ENCODE data around the gene RAPGEF3. TPM values are rescaled to one million over a fixed set of nuclear protein-coding genes. Genes with fewer than 3 reads are reported as not detected.

Gene RAPGEF3
- total RNA-seq, 1 experiment from 2014 or later, result 6.1 TPM

DNA sequence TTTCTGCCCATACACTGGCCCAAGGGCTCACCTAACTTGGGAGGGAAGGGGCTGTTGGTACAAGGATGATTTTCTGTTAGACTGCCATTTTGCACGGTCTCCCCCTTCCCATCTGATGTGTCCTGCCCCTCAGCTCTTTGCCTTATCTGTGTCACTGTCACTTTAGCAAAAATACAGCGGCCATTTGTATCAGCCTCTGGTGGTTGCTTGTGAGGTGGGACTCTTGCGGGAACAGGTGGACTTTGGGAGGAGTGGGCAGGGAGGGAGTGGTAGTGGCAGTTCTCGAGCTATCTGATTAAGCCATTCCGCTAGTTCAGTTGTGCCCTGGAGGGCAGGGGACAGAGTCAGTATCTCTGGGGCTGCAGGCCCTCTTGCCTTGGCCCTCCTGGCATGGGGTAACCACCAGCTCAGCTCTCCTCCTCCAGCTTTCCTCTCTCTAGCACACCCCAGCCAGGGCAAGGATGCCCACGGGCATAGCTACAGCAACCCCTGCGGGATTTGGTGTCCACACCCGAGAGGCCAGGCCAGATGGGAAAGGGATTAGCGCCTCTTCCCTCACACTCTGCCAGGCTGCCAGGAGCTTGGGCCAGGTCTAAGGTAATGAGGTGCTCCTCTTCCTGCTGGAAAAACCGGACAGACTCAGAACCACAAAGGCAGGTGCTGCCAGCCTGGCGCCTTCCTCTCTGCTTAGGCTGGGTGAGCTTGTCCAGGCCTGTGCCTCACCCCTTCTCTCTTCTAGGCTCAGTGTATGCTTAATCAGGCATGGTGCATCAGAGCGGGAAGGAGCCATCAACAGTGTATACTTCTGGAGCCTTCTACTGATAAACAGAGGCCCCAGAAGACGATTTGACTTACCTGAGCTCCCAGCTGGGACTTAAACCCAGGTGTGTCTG, 23.0 kb upstream of the RAPGEF3 start:
- H3K36me3 ChIP-seq, result peaks cover 37% of the 10 kb centered on the region
- no peak overlapping the region for H3K4me3 ChIP-seq
- no peak for DNase-seq

DNA sequence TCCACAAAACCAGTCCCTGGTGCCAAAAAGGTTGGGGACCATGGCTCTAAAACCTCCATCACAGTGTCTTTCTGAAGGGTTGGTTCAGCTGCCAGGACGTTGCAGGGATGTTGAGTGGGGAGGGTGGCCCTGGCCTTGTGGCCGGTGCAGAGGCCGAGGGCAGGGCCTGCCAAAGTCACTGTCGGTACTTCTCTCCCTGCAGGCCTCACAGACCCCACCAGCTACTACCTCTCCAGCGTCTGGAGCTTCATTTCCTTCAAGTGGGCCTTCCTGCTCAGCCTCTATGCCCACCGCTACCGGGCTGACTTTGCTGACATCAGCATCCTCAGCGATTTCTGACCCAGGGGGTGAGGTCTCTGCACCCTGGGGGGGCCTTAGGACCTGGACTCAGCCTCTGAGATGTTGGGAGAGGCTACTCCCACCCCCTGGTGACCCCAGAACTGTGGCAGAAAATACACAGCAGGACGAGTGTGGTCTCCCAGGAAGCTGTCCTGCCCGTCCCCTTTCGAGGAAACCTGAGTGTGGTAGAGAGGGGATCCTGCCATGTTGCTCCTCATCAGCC, 21.3 kb upstream of the RAPGEF3 start:
- H3K27me3 ChIP-seq, result no peaks in the 10 kb centered on the region
- no peak for DNase-seq
- no peaks in the 10 kb centered on the region for H3K9me3 ChIP-seq

More for the DNA sequence above, 23.0 kb upstream of the RAPGEF3 start:
- no peaks in the 10 kb centered on the region for H3K9me3 ChIP-seq
- no peaks in the 10 kb centered on the region for H3K27me3 ChIP-seq

DNA sequence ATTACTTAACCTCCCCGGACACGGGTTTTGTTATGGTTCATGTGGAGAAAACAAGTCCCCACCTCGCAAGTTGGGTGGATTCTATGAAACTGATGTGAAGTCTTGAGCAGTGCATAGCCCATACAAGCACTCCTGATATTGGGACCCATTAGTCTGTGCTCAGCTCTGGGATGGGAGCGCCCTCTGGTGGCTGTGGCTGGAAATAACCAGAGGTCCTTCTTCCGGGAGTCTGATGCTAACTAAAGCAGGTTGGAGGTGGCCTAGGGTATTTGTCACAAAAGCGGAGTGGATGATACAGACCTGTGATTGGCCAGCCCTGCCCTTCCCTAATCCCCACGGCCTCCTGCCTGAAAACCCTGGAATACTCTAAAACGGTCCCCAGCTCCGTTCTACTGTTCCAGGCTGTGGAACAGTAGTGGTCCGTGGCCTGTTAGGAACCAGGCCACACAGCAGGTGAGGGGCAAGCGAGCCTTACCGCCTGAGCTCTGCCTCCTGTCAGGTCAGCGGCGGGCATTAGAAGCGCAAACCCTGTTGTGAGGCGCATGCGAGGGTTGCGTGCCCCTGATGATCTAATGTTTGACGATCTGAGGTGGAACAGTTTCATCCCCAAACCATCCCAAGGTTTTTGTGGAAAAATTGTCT, 20.7 kb upstream of the RAPGEF3 start:
- Histone ChIP-seq H3K4me3 (no peak overlapping the region), H3K27me3 (no peaks in the 10 kb centered on the region), H3K36me3 (peaks cover 14% of the 10 kb centered on the region), H3K9me3 (no peaks in the 10 kb centered on the region)
- peak; percentile 67 for DNase-seq

More for the DNA sequence above, 21.3 kb upstream of the RAPGEF3 start:
- H3K36me3 ChIP-seq, result peaks cover 20% of the 10 kb centered on the region
- no peak overlapping the region for H3K4me3 ChIP-seq

DNA sequence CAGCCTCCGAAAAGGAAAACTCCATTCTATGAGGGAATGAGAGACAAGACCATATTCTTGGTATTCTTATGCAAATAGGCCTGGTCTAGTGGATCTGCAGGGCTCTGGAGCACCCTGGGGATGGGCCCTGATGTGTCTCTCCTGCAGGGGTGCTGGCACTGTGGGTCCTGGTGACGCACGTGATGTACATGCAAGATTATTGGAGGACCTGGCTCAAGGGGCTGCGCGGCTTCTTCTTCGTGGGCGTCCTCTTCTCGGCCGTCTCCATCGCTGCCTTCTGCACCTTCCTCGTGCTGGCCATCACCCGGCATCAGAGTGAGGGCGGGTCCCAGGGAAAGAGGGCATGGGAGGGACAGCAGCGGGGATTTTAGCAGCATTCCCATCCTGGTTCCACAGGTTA, 20.2 kb upstream of the RAPGEF3 start:
- Histone ChIP-seq H3K9me3 (no peaks in the 10 kb centered on the region), H3K4me3 (no peak overlapping the region), H3K36me3 (peaks cover 9% of the 10 kb centered on the region; the same call in 1 of the 2 replicates), H3K27me3 (no peaks in the 10 kb centered on the region)
- no peak for DNase-seq

DNA sequence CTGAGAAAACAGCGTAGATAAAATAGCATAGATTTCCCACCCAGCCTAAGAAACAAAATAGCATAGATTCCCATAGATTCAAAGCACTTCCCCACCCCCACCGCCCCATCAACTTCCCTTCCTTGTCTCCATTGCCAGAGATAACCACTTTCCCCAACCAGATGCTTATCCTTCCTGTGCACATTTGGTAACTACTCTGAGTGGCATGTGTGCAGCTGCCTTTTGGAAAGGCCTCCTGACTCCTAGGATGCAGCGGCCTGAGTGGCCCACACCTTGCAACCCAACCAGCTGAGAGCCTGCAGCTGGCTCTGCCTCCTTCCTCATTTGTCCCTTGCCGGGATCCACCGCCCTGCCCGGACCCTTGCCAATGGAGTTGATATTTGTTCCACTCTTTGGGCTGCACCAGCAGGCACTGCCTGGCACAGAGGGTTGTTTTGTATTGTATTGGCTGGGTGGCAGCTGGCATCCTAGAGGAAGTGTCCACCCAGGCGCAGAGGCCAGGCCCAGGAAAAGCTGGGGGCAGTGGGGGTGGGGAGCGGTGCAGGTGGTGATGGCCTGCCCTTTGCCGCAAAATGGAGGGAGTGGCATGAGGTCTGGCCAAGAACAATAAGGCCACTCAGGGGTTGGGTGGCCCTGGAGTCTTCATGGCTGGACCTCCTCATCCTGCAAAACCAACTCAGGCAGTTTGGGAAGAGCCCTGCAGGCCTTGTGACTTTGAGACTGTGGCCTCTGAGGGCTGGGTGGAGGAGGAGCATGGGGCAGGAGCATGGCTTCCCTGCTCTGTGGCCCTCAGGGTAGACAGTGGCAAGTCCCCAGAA, 19.3 kb upstream of the RAPGEF3 start:
- Histone ChIP-seq H3K9me3 (no peaks in the 10 kb centered on the region), H3K27me3 (no peaks in the 10 kb centered on the region), H3K36me3 (peaks cover 7% of the 10 kb centered on the region; the same call in 1 of the 2 replicates), H3K4me3 (no peak overlapping the region)
- no peak for DNase-seq

DNA sequence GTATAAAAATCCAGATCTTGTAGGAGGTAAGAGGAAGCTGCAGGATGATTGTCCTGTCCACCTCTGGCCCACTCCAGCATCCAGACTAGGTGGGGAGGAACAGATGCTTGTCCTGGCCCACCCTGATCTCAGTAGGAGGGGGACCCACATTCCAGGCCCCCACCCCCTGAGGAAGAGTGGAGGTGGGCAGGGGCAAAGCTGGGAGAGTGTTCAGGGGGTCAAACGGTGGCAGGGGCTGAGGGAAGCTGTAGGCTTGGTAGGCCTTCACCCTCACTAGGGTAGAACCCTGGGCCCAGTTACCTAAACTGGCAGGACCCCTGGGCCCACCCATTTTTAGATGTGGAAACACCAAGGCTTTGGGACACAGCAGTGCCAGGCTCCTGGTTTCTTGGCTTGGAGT, 18.5 kb upstream of the RAPGEF3 start:
- Histone ChIP-seq H3K4me3 (no peak overlapping the region), H3K9me3 (no peaks in the 10 kb centered on the region), H3K27me3 (no peaks in the 10 kb centered on the region), H3K36me3 (peaks cover under 1% of the 10 kb centered on the region; the same call in 1 of the 2 replicates)
- DNase-seq, result no peak

DNA sequence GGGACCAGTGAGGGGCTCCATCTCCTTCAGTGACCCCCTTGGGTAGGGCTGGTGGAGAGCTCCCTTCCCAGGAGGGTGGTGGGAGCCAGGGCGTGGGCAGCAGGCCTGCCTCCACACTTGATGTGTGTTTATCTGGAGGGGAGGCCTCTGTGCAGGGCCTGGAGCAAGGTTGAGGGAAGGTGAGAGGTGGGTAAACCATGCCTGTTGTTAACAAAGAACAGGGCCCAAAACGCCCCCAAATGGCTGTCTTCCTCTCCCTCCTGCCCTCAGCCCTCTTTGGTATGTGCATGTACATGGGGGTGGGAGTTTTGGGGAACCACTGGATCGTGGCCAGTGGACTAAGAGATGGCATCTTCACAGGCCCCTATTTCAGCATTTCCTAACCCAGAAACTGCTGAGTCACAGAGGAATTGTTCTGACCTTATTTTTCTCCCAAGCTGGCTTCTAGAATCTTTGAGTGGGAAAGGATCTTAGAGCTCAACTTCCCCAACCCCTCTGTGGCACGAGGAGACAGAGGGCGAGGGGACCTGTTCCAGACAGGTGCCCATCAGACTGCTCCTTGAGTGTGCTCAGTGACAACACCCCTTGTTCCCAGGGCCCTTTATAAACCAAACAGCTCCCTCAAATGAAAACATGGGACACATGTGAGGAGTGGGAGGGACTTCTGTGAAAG, 17.9 kb upstream of the RAPGEF3 start:
- no peak for DNase-seq
- Histone ChIP-seq H3K27me3 (no peaks in the 10 kb centered on the region), H3K4me3 (no peak overlapping the region), H3K9me3 (no peaks in the 10 kb centered on the region), H3K36me3 (no peaks in the 10 kb centered on the region; the same call in 1 of the 2 replicates)

DNA sequence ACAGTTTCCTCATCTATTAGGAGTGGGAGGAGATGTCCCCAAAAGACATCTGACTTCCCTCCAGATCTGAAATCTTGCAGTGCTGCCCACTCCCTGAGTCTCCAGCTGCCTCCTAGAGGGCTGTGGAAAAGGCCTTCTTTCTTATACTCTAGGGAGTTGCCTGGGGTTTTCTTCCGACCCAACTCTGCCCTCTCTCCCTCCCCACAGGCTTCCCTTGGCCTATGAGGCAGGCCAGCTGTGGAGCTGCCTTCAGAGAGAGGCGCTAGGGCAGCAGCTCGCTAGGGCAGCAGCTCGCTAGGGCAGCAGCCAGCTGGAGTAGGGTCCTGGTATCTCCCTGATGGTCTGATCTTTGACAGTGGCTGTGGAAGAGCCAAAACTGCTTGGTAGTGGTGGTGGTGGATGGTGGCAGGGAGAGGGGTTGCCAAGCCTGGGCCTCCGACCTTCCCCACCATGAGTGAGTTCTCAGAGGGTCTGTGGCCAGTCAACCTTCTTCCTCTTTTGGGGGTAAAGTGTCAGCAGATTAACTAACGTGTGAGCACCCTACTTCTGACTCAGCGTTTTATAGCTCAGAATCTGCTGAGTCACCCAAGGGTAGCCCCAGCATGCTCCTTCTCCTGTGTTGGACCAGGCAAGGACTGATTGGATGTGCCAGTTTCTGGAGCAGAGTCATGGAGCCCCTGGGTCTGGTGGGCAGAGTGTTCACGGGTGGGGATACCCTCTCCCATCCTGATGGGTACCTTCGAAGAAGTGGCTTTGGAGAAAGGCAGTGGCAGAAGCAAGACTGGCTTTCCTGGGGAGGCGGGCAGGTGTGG, 16.6 kb upstream of the RAPGEF3 start:
- Histone ChIP-seq H3K9me3 (no peaks in the 10 kb centered on the region), H3K36me3 (no peaks in the 10 kb centered on the region; the same call in 1 of the 2 replicates), H3K4me3 (no peak overlapping the region), H3K27me3 (no peaks in the 10 kb centered on the region)
- peak; percentile 40 for DNase-seq

DNA sequence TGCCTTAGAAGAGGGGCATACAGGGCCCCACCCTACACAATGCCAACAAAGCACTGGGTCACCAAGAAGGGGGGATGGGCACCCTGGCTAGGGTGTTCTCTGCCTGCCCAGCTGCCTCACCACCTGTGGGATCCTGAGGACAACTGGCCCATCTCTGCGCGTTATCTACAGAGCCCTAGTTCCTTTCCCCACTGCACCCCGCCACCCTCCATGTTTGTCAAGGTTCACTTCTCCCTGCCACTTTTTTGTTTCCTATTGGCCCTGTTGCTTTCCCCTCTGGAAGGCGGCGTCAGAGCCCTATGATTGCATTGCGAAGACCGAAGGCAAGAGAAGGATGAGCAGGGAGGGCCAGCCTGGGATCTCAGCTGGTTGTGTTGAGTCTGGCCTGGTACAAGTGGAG, 16.0 kb upstream of the RAPGEF3 start:
- no peak for DNase-seq
- Histone ChIP-seq H3K9me3 (no peaks in the 10 kb centered on the region), H3K36me3 (no peaks in the 10 kb centered on the region; the same call in 1 of the 2 replicates), H3K27me3 (no peaks in the 10 kb centered on the region), H3K4me3 (no peak overlapping the region; the same call in 1 of the 2 replicates)

DNA sequence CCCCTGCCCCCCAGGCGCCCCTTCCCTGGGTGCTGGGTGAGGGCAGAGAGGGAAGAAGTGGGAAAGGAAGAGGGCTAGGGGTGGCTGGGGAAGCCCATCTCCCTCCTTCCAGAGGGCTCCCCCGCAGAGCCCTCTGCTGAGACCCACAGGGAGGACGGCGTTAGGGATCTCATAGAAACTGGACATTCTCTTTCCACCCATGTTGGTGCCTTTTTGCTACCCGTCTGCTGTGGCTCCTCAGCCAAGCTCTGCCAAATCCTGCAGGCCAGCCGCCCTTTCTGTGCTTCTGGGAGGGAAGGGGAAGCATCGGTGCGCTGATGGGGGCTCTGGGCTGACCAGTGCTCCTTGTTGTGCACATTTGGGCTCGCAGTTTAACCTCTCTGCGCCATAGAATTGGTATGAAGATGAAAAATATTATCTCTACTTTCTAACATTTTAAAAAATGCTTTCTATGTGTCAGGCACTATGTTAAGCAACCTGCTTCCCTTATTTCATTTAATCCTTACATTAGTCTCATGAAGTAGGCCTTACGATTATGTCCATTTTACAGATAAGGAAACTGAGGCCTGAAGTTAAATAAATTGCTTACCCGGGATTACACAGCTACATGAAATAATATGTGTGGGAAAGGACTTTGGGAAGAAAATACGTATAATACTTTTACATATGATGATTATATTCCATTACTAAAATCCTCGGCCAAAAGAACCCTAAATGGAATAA, 15.3 kb upstream of the RAPGEF3 start:
- no peak for DNase-seq
- H3K9me3 ChIP-seq, result no peaks in the 10 kb centered on the region

DNA sequence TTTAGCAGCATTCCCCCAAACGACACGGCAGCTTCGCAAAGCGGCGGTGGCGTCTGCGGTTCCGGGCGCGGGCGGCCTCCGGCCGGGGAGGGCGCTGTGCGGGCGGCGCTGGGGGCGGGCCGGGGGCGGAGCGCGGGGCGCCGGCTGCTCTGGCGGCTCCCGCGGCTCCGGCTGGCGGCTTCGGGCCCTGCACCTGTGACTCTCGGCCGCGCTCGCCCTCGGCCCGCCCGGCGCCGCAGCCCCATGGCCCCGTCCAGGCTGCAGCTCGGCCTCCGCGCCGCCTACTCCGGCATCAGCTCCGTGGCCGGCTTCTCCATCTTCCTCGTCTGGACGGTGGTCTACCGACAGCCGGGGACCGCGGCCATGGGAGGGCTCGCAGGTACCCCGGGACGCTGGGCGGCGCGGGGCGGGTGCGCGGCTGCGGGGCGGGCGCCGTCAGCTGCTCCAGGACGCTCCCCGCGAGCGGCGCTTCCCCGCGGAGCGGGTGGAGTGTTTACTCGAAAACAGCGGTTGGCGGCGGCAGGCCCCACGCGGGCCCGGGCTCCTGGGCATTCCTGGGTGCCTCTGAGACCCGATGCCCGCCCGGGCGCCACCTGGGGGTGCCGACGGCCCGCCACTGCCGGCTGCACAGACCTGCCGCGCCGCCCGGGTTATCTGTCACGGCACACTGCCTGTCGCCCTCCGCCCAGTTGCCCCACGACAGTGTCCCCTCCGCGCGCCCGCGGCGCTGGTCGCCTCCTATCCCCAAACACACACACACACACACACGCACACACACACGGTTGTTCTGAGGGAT, 14.6 kb upstream of the RAPGEF3 start, which contains the start of gene SLC48A1:
Gene SLC48A1, plus strand, starts transcription at position 177 of the 796 bp plus-strand sequence. Its CDS starts 67 bp downstream, at position 244.
- Histone ChIP-seq H3K4me3 (peak within 1 kb of the TSS; percentile 61), H3K36me3 (no peaks in the 10 kb centered on the region), H3K27me3 (no peaks in the 10 kb centered on the region), H3K9me3 (no peaks in the 10 kb centered on the region)
- peak; percentile 72 for DNase-seq

More for the DNA sequence above, 15.3 kb upstream of the RAPGEF3 start:
- H3K4me3 ChIP-seq, result peak overlapping the region; percentile 61
- H3K36me3 ChIP-seq, result no peaks in the 10 kb centered on the region; the same call in 1 of the 2 replicates
- no peaks in the 10 kb centered on the region for H3K27me3 ChIP-seq

DNA sequence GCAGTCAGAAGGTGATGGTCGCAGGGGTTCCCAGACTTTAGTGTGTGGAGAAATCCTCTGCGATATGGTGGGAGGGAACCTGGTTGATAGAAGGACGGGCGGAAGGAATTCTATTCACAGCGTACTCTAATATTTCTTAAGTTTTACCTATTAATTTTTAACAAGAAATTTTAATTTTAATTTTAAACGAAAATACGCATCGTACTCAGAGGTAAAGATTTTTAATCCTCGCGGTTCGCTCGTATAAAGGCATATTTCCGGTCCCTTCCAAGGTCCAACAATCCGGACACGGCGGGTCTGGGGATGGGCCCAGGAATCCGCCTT, 14.0 kb upstream of the RAPGEF3 start:
- Histone ChIP-seq H3K27me3 (no peaks in the 10 kb centered on the region), H3K4me3 (peak overlapping the region; percentile 61), H3K36me3 (no peaks in the 10 kb centered on the region), H3K9me3 (no peaks in the 10 kb centered on the region)
- DNase-seq, result no peak

DNA sequence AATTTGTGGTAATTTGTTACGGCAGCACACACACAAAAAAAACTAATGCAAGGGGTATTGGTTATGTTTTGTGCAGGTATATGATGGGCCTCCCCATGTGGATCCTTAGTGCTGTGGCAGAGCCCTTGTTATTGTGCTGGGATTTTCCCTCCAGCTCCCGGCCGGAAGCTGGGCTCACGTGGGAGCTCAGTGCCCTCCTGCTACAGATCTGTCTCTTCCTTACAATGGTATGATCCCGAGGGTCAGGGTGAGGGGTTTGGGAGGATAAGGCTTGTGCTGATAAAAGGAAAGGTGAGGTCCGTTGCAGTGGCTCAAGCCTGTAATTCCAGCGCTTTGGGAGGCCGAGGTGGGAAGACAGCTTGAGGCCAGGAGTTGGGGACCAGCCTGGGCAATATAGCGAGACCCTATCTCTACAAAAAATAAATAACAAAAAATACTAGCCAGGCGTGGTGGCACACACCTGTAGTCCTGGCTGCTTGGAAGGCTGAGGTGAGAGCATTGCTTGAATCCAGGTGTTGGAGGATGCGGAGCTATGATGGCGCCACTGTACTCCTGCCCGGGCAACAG, 13.5 kb upstream of the RAPGEF3 start:
- no peak for DNase-seq
- no peak overlapping the region for H3K4me3 ChIP-seq
- no peaks in the 10 kb centered on the region for H3K36me3 ChIP-seq
- H3K9me3 ChIP-seq, result no peaks in the 10 kb centered on the region
- H3K27me3 ChIP-seq, result no peaks in the 10 kb centered on the region

DNA sequence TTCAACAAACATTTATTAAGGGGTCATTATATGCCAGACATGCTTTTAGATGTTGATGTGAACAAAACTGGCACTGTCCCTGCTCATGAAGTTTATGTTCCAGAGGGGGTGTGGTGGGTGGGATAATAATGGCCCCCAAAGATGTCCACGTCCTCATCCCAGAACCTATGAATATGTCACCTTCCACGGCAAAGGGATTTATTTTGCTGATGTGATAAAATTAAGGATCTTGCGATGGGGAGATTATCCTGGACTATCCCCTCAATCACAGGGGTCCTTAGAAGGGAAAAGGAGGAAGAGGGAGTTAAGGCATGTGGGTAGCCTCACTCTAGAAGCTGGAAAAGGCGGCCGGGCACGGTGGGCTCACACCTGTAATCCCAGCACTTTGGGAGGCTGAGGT, 12.6 kb upstream of the RAPGEF3 start:
- no peak for DNase-seq

More for the DNA sequence above, 12.6 kb upstream of the RAPGEF3 start:
- H3K27me3 ChIP-seq, result no peaks in the 10 kb centered on the region
- no peaks in the 10 kb centered on the region for H3K36me3 ChIP-seq
- H3K4me3 ChIP-seq, result no peak overlapping the region
- H3K9me3 ChIP-seq, result no peaks in the 10 kb centered on the region
